Loucy (cell line): ENCODE results near the gene MYO1D.

Experiments used
- EZH2phosphoT487 ChIP-seq: fragments of 200-600 bp; IDR thresholded peaks from 2 replicates; pipeline ENCODE4 v1.6.1; 2018; ENCODE audit warnings: antibody characterized with exemption, mild to moderate bottlenecking, moderate library complexity, borderline replicate concordance
- TF ChIP-seq, protein P1 (sequence below): fragments of 200-600 bp; sonication (generic); conservative IDR thresholded peaks from 2 replicates; pipeline ENCODE4 v1.5.1; 2014; ENCODE audit warnings: mild to moderate bottlenecking, antibody characterized with exemption, low read length

DNA sequence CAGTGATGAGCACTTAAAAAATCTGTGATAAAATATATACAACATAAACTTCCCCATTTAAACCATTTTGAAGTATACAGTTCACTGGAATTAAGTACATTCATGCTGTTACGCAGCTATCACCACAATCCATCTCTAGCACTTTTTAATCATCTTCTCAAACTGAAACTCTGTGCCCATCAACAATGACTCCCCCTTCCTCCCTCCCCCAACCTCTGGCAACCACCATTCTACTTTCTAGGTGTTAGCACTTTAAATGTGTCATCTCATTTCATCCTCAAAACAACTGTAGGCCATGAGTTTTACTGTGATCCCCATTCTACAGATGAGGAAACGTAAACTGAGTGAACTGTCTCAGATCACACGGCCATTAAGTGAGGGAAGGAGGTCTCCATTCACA is 37.3 kb upstream of the MYO1D start:
- TF ChIP-seq, protein P1, sequence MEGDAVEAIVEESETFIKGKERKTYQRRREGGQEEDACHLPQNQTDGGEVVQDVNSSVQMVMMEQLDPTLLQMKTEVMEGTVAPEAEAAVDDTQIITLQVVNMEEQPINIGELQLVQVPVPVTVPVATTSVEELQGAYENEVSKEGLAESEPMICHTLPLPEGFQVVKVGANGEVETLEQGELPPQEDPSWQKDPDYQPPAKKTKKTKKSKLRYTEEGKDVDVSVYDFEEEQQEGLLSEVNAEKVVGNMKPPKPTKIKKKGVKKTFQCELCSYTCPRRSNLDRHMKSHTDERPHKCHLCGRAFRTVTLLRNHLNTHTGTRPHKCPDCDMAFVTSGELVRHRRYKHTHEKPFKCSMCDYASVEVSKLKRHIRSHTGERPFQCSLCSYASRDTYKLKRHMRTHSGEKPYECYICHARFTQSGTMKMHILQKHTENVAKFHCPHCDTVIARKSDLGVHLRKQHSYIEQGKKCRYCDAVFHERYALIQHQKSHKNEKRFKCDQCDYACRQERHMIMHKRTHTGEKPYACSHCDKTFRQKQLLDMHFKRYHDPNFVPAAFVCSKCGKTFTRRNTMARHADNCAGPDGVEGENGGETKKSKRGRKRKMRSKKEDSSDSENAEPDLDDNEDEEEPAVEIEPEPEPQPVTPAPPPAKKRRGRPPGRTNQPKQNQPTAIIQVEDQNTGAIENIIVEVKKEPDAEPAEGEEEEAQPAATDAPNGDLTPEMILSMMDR: no peak
- TF ChIP-seq EZH2phosphoT487: no peak
